Omental fat pad (tissue), 4 donors: ENCODE measurements around the gene C19orf85. TPM values are rescaled to one million over a fixed set of nuclear protein-coding genes. Genes with fewer than 3 reads are reported as not detected.

Experiments
- ATAC-seq: fragments of 150-250 bp; one replicate; pipeline ENCODE4 v1.9.1; 2016; ENCODE audit warnings: mild to moderate bottlenecking, moderate library complexity; ENCODE audit not compliant: low FRiP score
- DNase-seq: peaks from one replicate; pipeline ENCODE4 v3.0.0-alpha.2; 2019; ENCODE audit warnings: low spot score
- CTCF ChIP-seq, 3 donors: fragments of 450-650 bp; IDR thresholded peaks; one replicate each; pipeline ENCODE4 v1.5.1; 2016 to 2017; ENCODE audit warnings: antibody characterized with exemption in 3 of 3, mild to moderate bottlenecking in 3 of 3, moderate library complexity in 2 of 3
- total RNA-seq, 4 donors: library from RNA; depleted of rRNA; stranded (reverse); fragments of >200 nt; gene quantifications; one replicate each; pipeline ENCODE4 v1.1.0, GENCODE V29; 2016

Gene C19orf85
- total RNA-seq, 4 donors from 2014 or later = not detected

GRCh38 chr19:55488986-55489710 lies 24.6 kb upstream of the C19orf85 start:
- TF ChIP-seq CTCF (IDR thresholded peaks at IDR 0.05) = no peak
- DNase-seq (no peak), ATAC-seq (no peak)

DNA sequence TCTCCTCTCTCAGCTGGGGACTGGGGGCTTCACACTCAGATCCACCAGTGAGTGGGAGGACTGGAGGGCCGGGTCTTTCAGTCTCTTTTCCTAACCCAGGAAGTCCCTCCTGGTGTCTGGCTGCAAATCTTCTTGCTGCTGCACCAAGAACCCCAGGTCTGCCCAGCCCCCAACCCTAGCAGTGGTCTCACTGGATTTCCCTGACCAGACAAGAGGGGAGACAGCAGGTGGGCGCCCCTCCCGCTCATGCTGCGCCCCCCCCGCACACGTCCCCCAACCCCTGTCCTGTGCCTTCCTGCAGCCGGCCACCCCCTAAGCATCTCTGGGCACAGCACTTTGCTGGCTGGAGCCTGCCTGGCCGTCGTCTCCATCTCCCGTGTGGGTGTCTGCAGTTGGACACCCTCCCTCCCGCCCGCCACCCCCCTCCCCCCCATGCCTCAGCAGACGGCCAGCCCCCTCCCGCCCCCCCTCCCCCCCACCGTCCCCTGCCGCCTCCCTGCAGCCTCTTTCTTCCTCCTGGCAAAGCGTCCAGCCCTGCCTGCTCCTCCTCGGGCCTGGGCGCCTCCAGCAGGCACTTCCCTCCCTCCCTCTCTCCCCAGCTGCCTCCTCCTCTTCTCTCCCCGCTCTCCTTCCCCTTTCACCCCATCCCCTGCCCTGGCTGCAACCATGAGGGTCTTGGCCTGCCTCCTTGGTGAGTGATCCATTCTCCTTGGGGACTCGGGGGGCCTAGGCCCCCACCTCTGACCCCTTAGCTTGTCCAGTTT lies 23.6 kb upstream of the C19orf85 start, which contains the start of gene SSC5D:
Gene SSC5D (plus strand): TSS at position 513 of the 764 bp plus-strand sequence. CDS start 154 bp downstream, at position 667.
- ATAC-seq = no peak
- no peak for DNase-seq

DNA sequence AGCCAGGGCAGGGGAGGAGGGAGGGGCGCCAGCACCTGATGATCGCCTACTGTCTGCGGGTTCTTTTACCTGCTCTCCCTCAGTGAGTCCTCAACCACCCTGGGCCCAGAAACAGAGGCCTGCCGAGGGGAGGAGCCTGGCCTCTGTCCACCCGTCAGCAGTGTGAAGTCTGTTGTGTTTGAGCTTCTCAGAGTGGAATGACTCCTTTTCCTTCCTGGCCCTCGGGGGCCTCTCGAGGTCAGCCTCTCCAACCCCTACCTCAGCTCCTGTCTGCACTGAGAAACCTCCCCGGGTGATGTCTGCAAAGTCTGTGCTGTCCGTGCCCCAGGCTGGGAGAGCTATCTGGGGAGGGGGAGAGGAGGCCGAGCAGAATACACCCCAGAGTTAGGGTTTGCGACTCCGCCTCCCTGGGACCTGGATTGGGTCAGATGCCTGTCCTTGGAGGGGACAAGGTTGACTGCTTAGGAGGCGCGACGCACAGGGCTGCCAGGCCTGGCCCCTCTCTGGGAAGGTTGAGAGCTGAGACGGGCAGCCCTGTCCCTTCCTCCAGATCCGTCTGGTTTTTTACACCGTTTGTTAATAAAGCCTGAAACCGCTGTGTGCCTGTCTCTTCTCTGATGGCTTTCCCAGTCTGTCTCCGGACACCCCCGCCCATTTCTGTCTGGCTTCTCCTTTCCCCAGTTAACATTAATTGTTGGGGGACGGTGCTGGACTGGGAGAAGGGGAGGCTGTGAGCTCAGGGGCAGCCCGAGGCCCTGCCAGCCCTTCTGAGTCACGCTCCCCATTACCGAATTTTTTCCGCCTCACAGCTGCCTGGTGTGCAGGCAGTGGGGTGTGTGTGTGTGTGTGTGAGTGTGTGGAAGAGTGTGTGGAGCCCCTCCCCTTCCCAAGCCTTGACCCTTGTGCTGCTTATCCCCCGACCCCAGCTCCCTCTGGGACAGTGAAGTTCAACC lies 22.7 kb upstream of the C19orf85 start:
- ATAC-seq = peak; percentile 84
- no peak for TF ChIP-seq CTCF (IDR thresholded peaks at IDR 0.05)
- DNase-seq = peak; percentile 65

More for the DNA sequence above, 23.6 kb upstream of the C19orf85 start, which contains the start of gene SSC5D:
- TF ChIP-seq CTCF (IDR thresholded peaks at IDR 0.05) = no peak

DNA sequence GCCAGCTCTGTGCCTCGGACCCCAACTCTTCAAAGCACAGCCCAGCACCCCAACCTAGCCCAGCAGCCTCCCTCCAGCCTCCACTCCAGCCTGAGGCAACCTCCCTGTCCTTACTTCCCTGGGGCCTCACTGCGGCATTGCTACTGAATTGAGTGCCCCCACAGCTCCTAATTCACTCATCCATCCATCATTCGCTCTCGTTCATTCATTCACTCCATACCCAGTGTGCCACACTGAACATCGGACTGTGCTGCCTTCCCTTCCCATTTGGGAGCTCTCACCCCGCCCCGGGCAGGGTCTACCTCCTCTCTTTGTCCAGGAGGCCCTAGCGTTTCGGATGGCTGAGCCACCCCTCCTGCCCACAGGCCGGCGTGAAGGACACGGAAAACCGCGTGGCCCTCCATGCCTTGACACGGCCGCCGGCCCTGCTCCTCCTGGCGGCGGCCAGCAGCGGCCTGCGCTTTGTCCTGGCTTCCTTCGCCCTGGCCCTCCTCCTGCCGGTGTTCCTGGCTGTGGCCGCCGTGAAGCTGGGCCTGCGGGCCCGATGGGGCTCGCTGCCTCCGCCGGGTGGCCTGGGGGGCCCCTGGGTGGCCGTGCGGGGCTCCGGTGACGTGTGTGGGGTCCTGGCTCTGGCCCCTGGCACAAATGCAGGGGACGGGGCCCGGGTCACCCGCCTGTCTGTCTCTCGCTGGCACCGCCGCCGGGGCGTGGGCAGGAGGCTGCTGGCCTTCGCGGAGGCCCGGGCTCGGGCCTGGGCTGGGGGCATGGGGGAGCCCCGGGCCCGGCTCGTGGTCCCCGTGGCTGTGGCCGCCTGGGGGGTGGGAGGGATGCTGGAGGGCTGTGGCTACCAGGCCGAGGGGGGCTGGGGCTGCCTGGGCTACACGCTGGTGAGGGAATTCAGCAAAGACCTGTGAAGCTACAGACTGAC lies 21.8 kb upstream of the C19orf85 start:
- DNase-seq = no peak
- ATAC-seq = no peak
- peak in 1 of 3 donors; percentile 6 for TF ChIP-seq CTCF (IDR thresholded peaks at IDR 0.05)

- DNase-seq = no peak
- ATAC-seq = no peak
- no peak for TF ChIP-seq CTCF (IDR thresholded peaks at IDR 0.05)
Observed at GRCh38 chr19:55485439-55486011, 21.0 kb upstream of the C19orf85 start.
